HG03135 (cell line): ENCODE data around the gene RAB3IP.
"Not testable (repeated sequence)": the region's sequence is repeated elsewhere in the genome, so short reads cannot be mapped to it uniquely, and the experiment has no call there.

Source experiments
- ATAC-seq: cut with Tn5 transposase; IDR thresholded peaks from one replicate; pipeline ENCODE4 v1.9.1; 2021; ENCODE audit warnings: mild to moderate bottlenecking, moderate library complexity; ENCODE audit not compliant: unreplicated experiment

Gene RAB3IP

GRCh38 chr12:69755302-69755701, 16.6 kb downstream of the RAB3IP start:
- ATAC-seq = no peak

- no peak for ATAC-seq
Measured at GRCh38 chr12:69756088-69756755, 17.6 kb downstream of the RAB3IP start.

GRCh38 chr12:69758105-69758504, 19.4 kb downstream of the RAB3IP start:
- ATAC-seq = no peak

- not testable (repeated sequence) for ATAC-seq
Measured at GRCh38 chr12:69759581-69759980, 20.9 kb downstream of the RAB3IP start.

- no peak for ATAC-seq
Measured at GRCh38 chr12:69765515-69765914, 26.9 kb downstream of the RAB3IP start.

GRCh38 chr12:69766260-69766659, 27.6 kb downstream of the RAB3IP start:
- no peak for ATAC-seq

- ATAC-seq = no peak
Measured at GRCh38 chr12:69779928-69780327, 41.3 kb downstream of the RAB3IP start.

GRCh38 chr12:69783365-69783764, 44.7 kb downstream of the RAB3IP start:
- no peak for ATAC-seq

GRCh38 chr12:69789351-69789750, 50.7 kb downstream of the RAB3IP start:
- ATAC-seq = no peak

GRCh38 chr12:69792533-69792932, 53.9 kb downstream of the RAB3IP start:
- no peak for ATAC-seq

- not testable (repeated sequence) for ATAC-seq
Measured at GRCh38 chr12:69807101-69807897, 68.6 kb downstream of the RAB3IP start.

GRCh38 chr12:69810870-69811498, 72.3 kb downstream of the RAB3IP start:
- no peak for ATAC-seq

GRCh38 chr12:69816082-69816481, 77.4 kb downstream of the RAB3IP start:
- ATAC-seq = peak; percentile 55

GRCh38 chr12:69821032-69821455, 82.4 kb downstream of the RAB3IP start:
- no peak for ATAC-seq

- no peak for ATAC-seq
Measured at GRCh38 chr12:69821456-69822159, 82.9 kb downstream of the RAB3IP start.

- no peak for ATAC-seq
Measured at GRCh38 chr12:69822201-69822860, 83.7 kb downstream of the RAB3IP start.

GRCh38 chr12:69824028-69824427, 85.4 kb downstream of the RAB3IP start:
- ATAC-seq = no peak

GRCh38 chr12:69824966-69825560, 86.4 kb downstream of the RAB3IP start, which contains the start of gene MYRFL:
Gene MYRFL, plus strand, starts transcription at chr12:69825227. Its CDS starts 291 bp downstream, at chr12:69825518.
- ATAC-seq = no peak

GRCh38 chr12:69828897-69829296, 90.2 kb downstream of the RAB3IP start:
- ATAC-seq = no peak

GRCh38 chr12:69833696-69834095, 95.0 kb downstream of the RAB3IP start:
- no peak for ATAC-seq
